ENCODE measurements around the gene SELENOH. TPM values are rescaled to one million over a fixed set of nuclear protein-coding genes. Genes with fewer than 3 reads are reported as not detected.

SELENOH gene
- total and polyA plus RNA-seq, 2 of the 8 experiments (the other 6 are each of a cell fraction or from before 2014, with no cell fraction given) = 243 to 264 TPM

DNA sequence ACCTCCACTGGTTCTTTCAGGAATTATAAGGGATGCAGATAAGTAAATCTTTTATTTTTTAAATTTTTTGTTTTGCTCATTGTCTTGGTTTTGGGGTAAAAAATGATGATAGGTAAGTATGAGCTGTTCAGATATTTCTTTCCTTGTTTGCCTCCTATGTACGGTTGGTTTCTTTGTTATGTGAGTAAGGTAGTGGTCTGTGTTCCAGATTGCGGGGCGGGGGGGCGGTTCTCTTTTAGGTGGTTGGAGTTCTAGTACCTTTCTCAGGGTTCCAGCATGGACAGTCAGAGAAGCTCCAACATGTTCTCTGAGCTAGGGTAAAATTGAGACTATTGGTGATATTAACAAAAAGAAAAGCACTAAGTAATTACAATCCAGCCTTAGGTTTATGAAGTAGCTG lies 22.7 kb downstream of the SELENOH start:
- no peak overlapping the region for H3K27ac ChIP-seq (ENCODE audit: low read depth, low read length)
- H3K79me1 ChIP-seq (ENCODE audit: low read depth, low read length) = peaks cover 7% of the 10 kb centered on the region; the same call in 1 of the 2 replicates
- POLR2A ChIA-PET (ENCODE audit: partially characterized antibody) = interaction anchor here (0.8 to 14.5 kb wide), 7 partner anchors 12 to 36 kb away, joined by 3 to 329 read pairs (median 10); partner anchors contain the start of genes BTBD18 and SELENOH
- no peaks in the 10 kb centered on the region for H3K9me3 ChIP-seq (ENCODE audit: insufficient read depth in 2 of 2, low read depth in 1 of 2, low read length in 1 of 2)
- H3K79me2 ChIP-seq (ENCODE audit: control insufficient read depth in 1 of 2, insufficient read depth in 2 of 2, low read length in 2 of 2) = peaks cover 43 to 71% of the 10 kb centered on the region in 2 experiments
- no peak overlapping the region for H4K8ac ChIP-seq (ENCODE audit: extremely low read depth, insufficient read depth, low read length)
- peak overlapping the region; percentile 88 to 97 (median 91) for H3K4me3 ChIP-seq (ENCODE audit: extremely low read depth in 1 of 4, insufficient read depth in 2 of 4, low read depth in 3 of 4, low read length in 4 of 4)
- FAIRE-seq (no peak), DNase-seq (ENCODE audit: low read depth in 1 of 2, low spot score in 2 of 2) (no peak)
- H2BK15ac ChIP-seq (ENCODE audit: low read length) = no peak overlapping the region
- H3K23ac ChIP-seq (ENCODE audit: insufficient read length) = no peak overlapping the region
- peaks cover 4% of the 10 kb centered on the region; the same call in 1 of the 2 replicates for H3K23me2 ChIP-seq (ENCODE audit: low read depth, low read length)
- no peaks in the 10 kb centered on the region for H3K27me3 ChIP-seq (replicated peaks in 1 of 4; ENCODE audit: control insufficient read depth in 3 of 4, extremely low read depth in 1 of 4, insufficient read depth in 3 of 4, low read length in 3 of 4)
- no peak overlapping the region for H2BK12ac ChIP-seq (ENCODE audit: low read depth, low read length)
- no peak overlapping the region for H3K4ac ChIP-seq (replicated peaks; ENCODE audit: insufficient read length, low read depth, low read length)
- H4K20me1 ChIP-seq (replicated peaks in 1 of 2; ENCODE audit: control insufficient read depth in 1 of 2, insufficient read depth in 2 of 2, low read length in 2 of 2) = peaks cover 4 to 5% of the 10 kb centered on the region in 2 experiments
- H3K4me1 ChIP-seq (replicated peaks in 1 of 4; ENCODE audit: control insufficient read depth in 3 of 4, insufficient read depth in 4 of 4, low read length in 3 of 4) = peaks cover 0 to 10% (median 2%) of the 10 kb centered on the region in 4 experiments; a peak in 1 of 7 replicates
- H2AK5ac ChIP-seq (ENCODE audit: low read depth, low read length) = no peak overlapping the region
- no peaks in the 10 kb centered on the region for H3K36me3 ChIP-seq (ENCODE audit: control insufficient read depth in 2 of 4, insufficient read depth in 4 of 4, low read length in 3 of 4)
- H3K56ac ChIP-seq (replicated peaks; ENCODE audit: insufficient read length, low read depth, low read length) = no peak overlapping the region
- no peak overlapping the region for H2BK5ac ChIP-seq (ENCODE audit: low read depth, low read length)
- H3K14ac ChIP-seq (ENCODE audit: insufficient read length) = no peak overlapping the region
- H2BK120ac ChIP-seq (replicated peaks; ENCODE audit: low read depth, low read length) = no peak overlapping the region
- TF ChIP-seq GABPA (IDR thresholded peaks at IDR 0.05; ENCODE audit: borderline replicate concordance, insufficient read depth, low read length) = no peak
- no peak for TF ChIP-seq SIX5 (IDR thresholded peaks at IDR 0.05; ENCODE audit: low read depth, low read length)
- no peak for TF ChIP-seq CREB1 (IDR thresholded peaks at IDR 0.05)
- TF ChIP-seq TCF12 (IDR thresholded peaks at IDR 0.05; ENCODE audit: low read depth, low read length) = no peak
- TF ChIP-seq RAD21 (IDR thresholded peaks at IDR 0.05 in 1 of 2, conservative IDR thresholded peaks at IDR 0.05 in 1 of 2; ENCODE audit: low read depth in 2 of 2, low read length in 2 of 2) = no peak
- no peak for TF ChIP-seq CHD1 (IDR thresholded peaks at IDR 0.05; ENCODE audit: low read depth, low read length)
- H4K91ac ChIP-seq (replicated peaks; ENCODE audit: insufficient read length, low read length) = no peak overlapping the region
- no peak overlapping the region for H4K5ac ChIP-seq (ENCODE audit: insufficient read length, low read depth, low read length)
- no peak overlapping the region for H2BK20ac ChIP-seq (ENCODE audit: low read length)
- WGBS, 2 experiments (ENCODE audit: extremely low coverage in 1 of 2, insufficient coverage in 1 of 2, insufficient read length in 1 of 2, insufficient replicate concordance in 2 of 2, low coverage in 1 of 2, low lambda C conversion rate in 2 of 2, missing lambda C conversion rate in 1 of 2) = 55% methylated on average over 4 of the region's 4 CpGs; no CpG with 5 or more reads in 1 of the 2 experiments
- peak overlapping the region in 1 of 4 experiments; percentile 34; a peak in 1 of 7 replicates for H3K9ac ChIP-seq (replicated peaks in 1 of 4; ENCODE audit: extremely low read depth in 1 of 4, low read depth in 3 of 4, low read length in 3 of 4)
- H3K4me2 ChIP-seq (ENCODE audit: insufficient read depth in 1 of 2, low read depth in 2 of 2, low read length in 2 of 2) = peak overlapping the region; percentile 68 to 78
- CTCF ChIA-PET (ENCODE audit: partially characterized antibody) = interaction anchor here (0.6 to 10.0 kb wide), 10 partner anchors 13 to 771 kb away, joined by 3 to 119 read pairs (median 6); partner anchors contain the start of gene BTBD18
- H2AFZ ChIP-seq (ENCODE audit: low read length) = no peak overlapping the region
- no peak overlapping the region for H3K18ac ChIP-seq (ENCODE audit: extremely low read depth, low read length)
